Hepatocyte (in vitro differentiated cells): ENCODE data around the gene RAMP3.

Experiments
- EZH2 ChIP-seq: fragments of 200-600 bp; sonication (generic); IDR thresholded peaks from 2 replicates; pipeline ENCODE4 v1.6.1; 2016; ENCODE audit warnings: antibody characterized with exemption, mild to moderate bottlenecking, borderline replicate concordance
- TF ChIP-seq, protein P1 (sequence below): fragments of 200-600 bp; sonication (generic); IDR thresholded peaks from 2 replicates; pipeline ENCODE4 v1.5.1; 2016; ENCODE audit warnings: antibody characterized with exemption, mild to moderate bottlenecking; ENCODE audit not compliant: poor library complexity

DNA sequence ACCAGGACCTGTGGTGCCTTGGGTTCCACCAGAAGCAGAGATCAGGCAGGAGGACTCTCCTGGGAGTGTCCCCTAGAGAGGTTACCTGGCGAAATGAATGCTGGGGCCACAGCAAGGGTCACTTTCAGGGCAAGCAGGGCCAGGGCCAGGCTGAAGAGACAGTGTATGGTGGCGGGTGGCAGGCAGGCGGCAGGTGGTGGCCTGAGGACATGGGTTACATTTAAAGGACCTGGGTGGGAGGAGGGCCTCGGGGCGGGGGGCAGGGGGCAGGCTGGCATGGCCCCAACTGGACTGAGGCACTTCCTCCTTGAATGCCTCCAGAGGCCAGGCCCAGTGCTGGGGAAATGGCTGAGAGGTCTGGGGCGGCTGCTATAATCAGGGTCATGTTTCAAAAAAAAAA is 31.4 kb upstream of the RAMP3 start:
- TF ChIP-seq, protein P1, sequence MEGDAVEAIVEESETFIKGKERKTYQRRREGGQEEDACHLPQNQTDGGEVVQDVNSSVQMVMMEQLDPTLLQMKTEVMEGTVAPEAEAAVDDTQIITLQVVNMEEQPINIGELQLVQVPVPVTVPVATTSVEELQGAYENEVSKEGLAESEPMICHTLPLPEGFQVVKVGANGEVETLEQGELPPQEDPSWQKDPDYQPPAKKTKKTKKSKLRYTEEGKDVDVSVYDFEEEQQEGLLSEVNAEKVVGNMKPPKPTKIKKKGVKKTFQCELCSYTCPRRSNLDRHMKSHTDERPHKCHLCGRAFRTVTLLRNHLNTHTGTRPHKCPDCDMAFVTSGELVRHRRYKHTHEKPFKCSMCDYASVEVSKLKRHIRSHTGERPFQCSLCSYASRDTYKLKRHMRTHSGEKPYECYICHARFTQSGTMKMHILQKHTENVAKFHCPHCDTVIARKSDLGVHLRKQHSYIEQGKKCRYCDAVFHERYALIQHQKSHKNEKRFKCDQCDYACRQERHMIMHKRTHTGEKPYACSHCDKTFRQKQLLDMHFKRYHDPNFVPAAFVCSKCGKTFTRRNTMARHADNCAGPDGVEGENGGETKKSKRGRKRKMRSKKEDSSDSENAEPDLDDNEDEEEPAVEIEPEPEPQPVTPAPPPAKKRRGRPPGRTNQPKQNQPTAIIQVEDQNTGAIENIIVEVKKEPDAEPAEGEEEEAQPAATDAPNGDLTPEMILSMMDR = no peak
- TF ChIP-seq EZH2 = no peak
